Islet of Langerhans (tissue), 1 donor: ENCODE results near the gene HIRIP3.
"Not testable (repeated sequence)": the region's sequence is repeated elsewhere in the genome, so short reads cannot be mapped to it uniquely, and the experiment has no call there.

ENCODE experiments used
- FAIRE-seq: peaks from one replicate; lab custom pipeline; 2011; peaks lifted over from hg19 to GRCh38; lab: Jason Lieb, UNC

The HIRIP3 gene

GRCh38 chr16:30016555-30017276 lies 21.3 kb upstream of the HIRIP3 start:
- FAIRE-seq, result no peak

GRCh38 chr16:30015450-30015849 lies 20.0 kb upstream of the HIRIP3 start:
- not testable (repeated sequence) for FAIRE-seq

- not testable (repeated sequence) for FAIRE-seq
Measured at GRCh38 chr16:30012598-30012997, 17.2 kb upstream of the HIRIP3 start.

GRCh38 chr16:30011714-30012504 lies 16.5 kb upstream of the HIRIP3 start:
- no peak for FAIRE-seq

GRCh38 chr16:30010844-30011713 lies 15.7 kb upstream of the HIRIP3 start, which contains the start of gene DOC2A:
DOC2A (minus strand) TSS chr16:30011027; CDS start chr16:30010222, 805 bp downstream.
- no peak for FAIRE-seq

- FAIRE-seq, result no peak
Measured at GRCh38 chr16:30009990-30010843, 14.8 kb upstream of the HIRIP3 start.

GRCh38 chr16:30009085-30009862 lies 13.9 kb upstream of the HIRIP3 start:
- FAIRE-seq, result no peak

GRCh38 chr16:30007378-30007895 lies 12.0 kb upstream of the HIRIP3 start:
- no peak for FAIRE-seq

- no peak for FAIRE-seq
Measured at GRCh38 chr16:30006659-30007377, 11.4 kb upstream of the HIRIP3 start.

GRCh38 chr16:30006095-30006473 lies 10.7 kb upstream of the HIRIP3 start:
- no peak for FAIRE-seq

GRCh38 chr16:30005341-30006094 lies 10.1 kb upstream of the HIRIP3 start:
- no peak for FAIRE-seq

GRCh38 chr16:30004811-30005242 lies 9.4 kb upstream of the HIRIP3 start:
- FAIRE-seq, result no peak

- no peak for FAIRE-seq
Measured at GRCh38 chr16:30004424-30004776, 9.0 kb upstream of the HIRIP3 start.

GRCh38 chr16:30003670-30004423 lies 8.4 kb upstream of the HIRIP3 start:
- no peak for FAIRE-seq

GRCh38 chr16:30002614-30003346 lies 7.4 kb upstream of the HIRIP3 start:
- no peak for FAIRE-seq

- no peak for FAIRE-seq
Measured at GRCh38 chr16:30000735-30001631, 5.6 kb upstream of the HIRIP3 start.

- no peak for FAIRE-seq
Measured at GRCh38 chr16:29999605-30000004, 4.2 kb upstream of the HIRIP3 start.
